ENCODE results near the gene ANO4. TPM values are rescaled to one million over a fixed set of nuclear protein-coding genes. Genes with fewer than 3 reads are reported as not detected.

The ANO4 gene
- polyA plus RNA-seq, 1 donor (not counting 4 experiments of a cell fraction or from before 2014, with no cell fraction given), result 18.1 TPM

DNA sequence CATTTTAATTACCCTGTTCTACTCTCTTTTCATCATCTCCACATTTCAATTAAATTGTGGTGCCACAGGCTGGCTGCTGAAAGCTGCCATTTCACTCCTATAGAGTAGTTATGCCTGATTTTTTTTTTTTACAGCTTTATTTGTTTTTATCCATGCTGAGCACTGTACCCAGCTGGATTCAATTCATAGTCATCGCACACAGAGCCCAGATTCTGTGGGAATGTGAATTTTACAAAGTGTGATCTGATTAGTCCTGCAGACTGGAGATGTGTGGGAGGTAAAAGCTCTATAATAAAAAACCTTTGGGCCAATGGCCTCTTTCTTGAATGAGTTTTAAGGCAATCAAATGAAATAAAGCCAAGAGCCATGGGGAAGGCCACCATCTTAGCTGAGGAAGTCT is 190.2 kb downstream of the ANO4 start:
- H2AFZ ChIP-seq (ENCODE audit: control insufficient read depth, low read length), result no peak overlapping the region
- H3K4me3 ChIP-seq (ENCODE audit: control insufficient read depth in 2 of 3, extremely low read depth in 1 of 3, insufficient read depth in 2 of 3, low read depth in 1 of 3, low read length in 3 of 3), result no peak overlapping the region
- no peak overlapping the region for H3K9ac ChIP-seq (ENCODE audit: control insufficient read depth, extremely low read depth, insufficient read depth, low read length)
- no peaks in the 10 kb centered on the region for H3K27me3 ChIP-seq (ENCODE audit: control insufficient read depth, extremely low read depth, insufficient read depth, low read length)
- H3K27ac ChIP-seq (ENCODE audit: control insufficient read depth, insufficient read depth, low read length), result no peak overlapping the region
- no peaks in the 10 kb centered on the region for H3K79me2 ChIP-seq (ENCODE audit: control insufficient read depth, insufficient read depth, low read length)
- TF ChIP-seq, protein P1, sequence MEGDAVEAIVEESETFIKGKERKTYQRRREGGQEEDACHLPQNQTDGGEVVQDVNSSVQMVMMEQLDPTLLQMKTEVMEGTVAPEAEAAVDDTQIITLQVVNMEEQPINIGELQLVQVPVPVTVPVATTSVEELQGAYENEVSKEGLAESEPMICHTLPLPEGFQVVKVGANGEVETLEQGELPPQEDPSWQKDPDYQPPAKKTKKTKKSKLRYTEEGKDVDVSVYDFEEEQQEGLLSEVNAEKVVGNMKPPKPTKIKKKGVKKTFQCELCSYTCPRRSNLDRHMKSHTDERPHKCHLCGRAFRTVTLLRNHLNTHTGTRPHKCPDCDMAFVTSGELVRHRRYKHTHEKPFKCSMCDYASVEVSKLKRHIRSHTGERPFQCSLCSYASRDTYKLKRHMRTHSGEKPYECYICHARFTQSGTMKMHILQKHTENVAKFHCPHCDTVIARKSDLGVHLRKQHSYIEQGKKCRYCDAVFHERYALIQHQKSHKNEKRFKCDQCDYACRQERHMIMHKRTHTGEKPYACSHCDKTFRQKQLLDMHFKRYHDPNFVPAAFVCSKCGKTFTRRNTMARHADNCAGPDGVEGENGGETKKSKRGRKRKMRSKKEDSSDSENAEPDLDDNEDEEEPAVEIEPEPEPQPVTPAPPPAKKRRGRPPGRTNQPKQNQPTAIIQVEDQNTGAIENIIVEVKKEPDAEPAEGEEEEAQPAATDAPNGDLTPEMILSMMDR (optimal IDR thresholded peaks at IDR 0.05 in 1 of 3, IDR thresholded peaks at IDR 0.05 in 1 of 3, conservative IDR thresholded peaks at IDR 0.05 in 1 of 3; ENCODE audit: extremely low read depth in 1 of 3, insufficient read depth in 2 of 3, low read length in 3 of 3), result no peak
- TF ChIP-seq EZH2 (IDR thresholded peaks at IDR 0.05; ENCODE audit: low read length), result no peak
- dilution Hi-C loops (cut with MboI; ENCODE audit: extremely low pct_ligation_motif_present, low sequenced_read_pairs), result no loop called here
- DNase-seq (ENCODE audit: low read depth, low spot score) (no peak), FAIRE-seq (no peak)
- no peaks in the 10 kb centered on the region for H3K9me1 ChIP-seq (ENCODE audit: control insufficient read depth, extremely low read depth, insufficient read depth, low read length)
- H3K9me3 ChIP-seq (ENCODE audit: control insufficient read depth, low read depth, low read length), result no peaks in the 10 kb centered on the region
- peaks cover 9% of the 10 kb centered on the region for H3K4me1 ChIP-seq (ENCODE audit: control insufficient read depth, extremely low read depth, insufficient read depth, low read length)
- H4K20me1 ChIP-seq (ENCODE audit: control insufficient read depth, extremely low read depth, insufficient read depth, low read length), result no peaks in the 10 kb centered on the region
- peaks cover 0 to 2% of the 10 kb centered on the region in 2 experiments for H3K36me3 ChIP-seq (ENCODE audit: control insufficient read depth in 2 of 2, extremely low read depth in 1 of 2, insufficient read depth in 2 of 2, low read length in 2 of 2)
- no peak overlapping the region for H3K4me2 ChIP-seq (ENCODE audit: control insufficient read depth, extremely low read depth, insufficient read depth, low read depth, low read length)

GRCh38 chr12:100986595-100987547 is 192.3 kb downstream of the ANO4 start:
- no peak for FAIRE-seq
- TF ChIP-seq, protein P1 (optimal IDR thresholded peaks at IDR 0.05 in 1 of 3, IDR thresholded peaks at IDR 0.05 in 1 of 3, conservative IDR thresholded peaks at IDR 0.05 in 1 of 3; ENCODE audit: extremely low read depth in 1 of 3, insufficient read depth in 2 of 3, low read length in 3 of 3), result no peak
- TF ChIP-seq EZH2 (IDR thresholded peaks at IDR 0.05; ENCODE audit: low read length), result no peak
- dilution Hi-C loops (cut with MboI; ENCODE audit: extremely low pct_ligation_motif_present, low sequenced_read_pairs), result no loop called here

More at GRCh38 chr12:100986595-100987547, 192.3 kb downstream of the ANO4 start:
- H3K4me3 ChIP-seq (ENCODE audit: control insufficient read depth in 2 of 3, extremely low read depth in 1 of 3, insufficient read depth in 2 of 3, low read depth in 1 of 3, low read length in 3 of 3), result no peak overlapping the region
- no peak overlapping the region for H3K4me2 ChIP-seq (ENCODE audit: control insufficient read depth, extremely low read depth, insufficient read depth, low read depth, low read length)
- no peaks in the 10 kb centered on the region for H3K9me3 ChIP-seq (ENCODE audit: control insufficient read depth, low read depth, low read length)
- no peak overlapping the region for H3K9ac ChIP-seq (ENCODE audit: control insufficient read depth, extremely low read depth, insufficient read depth, low read length)
- no peaks in the 10 kb centered on the region for H4K20me1 ChIP-seq (ENCODE audit: control insufficient read depth, extremely low read depth, insufficient read depth, low read length)
- no peak overlapping the region for H3K27ac ChIP-seq (ENCODE audit: control insufficient read depth, insufficient read depth, low read length)
- H3K27me3 ChIP-seq (ENCODE audit: control insufficient read depth, extremely low read depth, insufficient read depth, low read length), result no peaks in the 10 kb centered on the region
- DNase-seq (ENCODE audit: low read depth, low spot score), result no peak
- H3K36me3 ChIP-seq (ENCODE audit: control insufficient read depth in 2 of 2, extremely low read depth in 1 of 2, insufficient read depth in 2 of 2, low read length in 2 of 2), result peaks cover 0 to 2% of the 10 kb centered on the region in 2 experiments
- H3K79me2 ChIP-seq (ENCODE audit: control insufficient read depth, insufficient read depth, low read length), result no peaks in the 10 kb centered on the region
- H2AFZ ChIP-seq (ENCODE audit: control insufficient read depth, low read length), result no peak overlapping the region
- no peaks in the 10 kb centered on the region for H3K9me1 ChIP-seq (ENCODE audit: control insufficient read depth, extremely low read depth, insufficient read depth, low read length)
- peaks cover 9% of the 10 kb centered on the region for H3K4me1 ChIP-seq (ENCODE audit: control insufficient read depth, extremely low read depth, insufficient read depth, low read length)

Data from keratinocyte (primary cell).